ENCODE measurements around the gene UBA3. TPM values are rescaled to one million over a fixed set of nuclear protein-coding genes. Genes with fewer than 3 reads are reported as not detected.
A peak's percentile ranks its signal among the peaks of the same experiment; 100 is the strongest.

Gene UBA3
- 10 to 100 TPM; 36.8 to 71.9 (median 50.5) TPM for total RNA-seq

DNA sequence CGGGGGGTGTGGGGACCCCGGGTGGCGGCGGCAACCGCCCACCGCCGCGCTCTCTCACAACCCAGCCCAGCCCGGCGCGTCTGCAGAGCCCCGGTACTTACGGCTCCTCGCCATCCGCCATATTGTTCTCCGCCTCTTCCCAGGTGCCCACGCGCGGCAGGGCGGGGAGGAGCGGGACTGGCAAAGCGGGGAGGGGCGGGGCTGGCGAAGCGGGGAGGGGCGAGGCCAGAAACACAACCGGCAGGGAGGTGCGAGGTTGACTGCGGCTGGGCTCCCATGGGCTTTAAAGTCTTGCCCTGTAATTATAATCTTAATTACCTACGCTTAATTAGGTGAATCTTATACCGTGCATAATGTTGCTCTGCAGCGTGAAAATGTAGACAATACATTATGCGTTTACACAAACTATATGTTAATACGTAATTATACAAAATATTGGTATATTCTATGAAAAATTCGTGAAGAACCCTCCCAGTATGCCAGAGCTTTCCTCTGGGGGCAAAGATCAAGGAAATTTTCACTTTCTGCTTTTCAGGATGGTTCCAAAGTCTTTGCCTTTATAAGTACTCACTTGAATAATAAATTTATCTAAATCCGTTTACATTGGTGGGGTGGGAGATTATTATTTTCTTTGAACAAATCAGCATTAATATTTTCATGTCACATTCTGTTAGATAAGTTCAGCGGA is at the start of gene UBA3:
Gene UBA3 (minus strand): TSS at position 133 of the 688 bp plus-strand sequence. CDS start 12 bp downstream, at position 121.
- TF ChIP-seq POLR2AphosphoS5 (IDR thresholded peaks at IDR 0.05), result peak; percentile 82 to 89
- TF ChIP-seq POLR2A (IDR thresholded peaks at IDR 0.05), result peak in 1 of 4 donors; percentile 66
- no peak for TF ChIP-seq EP300 (IDR thresholded peaks at IDR 0.05)
- Histone ChIP-seq H3K36me3 (peaks cover 0 to 10% (median 0%) of the 10 kb centered on the region in 4 donors), H3K9me3 (no peaks in the 10 kb centered on the region), H3K4me3 (peak within 1 kb of the TSS; percentile 75 to 95 (median 92)), H3K27me3 (no peaks in the 10 kb centered on the region), H3K4me1 (peaks cover 42 to 57% (median 51%) of the 10 kb centered on the region in 4 donors), H3K27ac (peak within 1 kb of the TSS; percentile 82 to 96 (median 91))
- DNase-seq (peak; percentile 95 to 97), ATAC-seq (ENCODE audit: low FRiP score in 2 of 2) (peak; percentile 90 to 92)
- 4 to 13% methylated on average over 9 to 36 of the region's 37 CpGs for WGBS, 2 donors

- WGBS, 2 donors, result 17 to 31% methylated on average over 1 of the region's 1 CpG
- TF ChIP-seq POLR2A (IDR thresholded peaks at IDR 0.05) (no peak), EP300 (IDR thresholded peaks at IDR 0.05) (no peak), POLR2AphosphoS5 (IDR thresholded peaks at IDR 0.05) (no peak)
- TF ChIP-seq, protein P1, sequence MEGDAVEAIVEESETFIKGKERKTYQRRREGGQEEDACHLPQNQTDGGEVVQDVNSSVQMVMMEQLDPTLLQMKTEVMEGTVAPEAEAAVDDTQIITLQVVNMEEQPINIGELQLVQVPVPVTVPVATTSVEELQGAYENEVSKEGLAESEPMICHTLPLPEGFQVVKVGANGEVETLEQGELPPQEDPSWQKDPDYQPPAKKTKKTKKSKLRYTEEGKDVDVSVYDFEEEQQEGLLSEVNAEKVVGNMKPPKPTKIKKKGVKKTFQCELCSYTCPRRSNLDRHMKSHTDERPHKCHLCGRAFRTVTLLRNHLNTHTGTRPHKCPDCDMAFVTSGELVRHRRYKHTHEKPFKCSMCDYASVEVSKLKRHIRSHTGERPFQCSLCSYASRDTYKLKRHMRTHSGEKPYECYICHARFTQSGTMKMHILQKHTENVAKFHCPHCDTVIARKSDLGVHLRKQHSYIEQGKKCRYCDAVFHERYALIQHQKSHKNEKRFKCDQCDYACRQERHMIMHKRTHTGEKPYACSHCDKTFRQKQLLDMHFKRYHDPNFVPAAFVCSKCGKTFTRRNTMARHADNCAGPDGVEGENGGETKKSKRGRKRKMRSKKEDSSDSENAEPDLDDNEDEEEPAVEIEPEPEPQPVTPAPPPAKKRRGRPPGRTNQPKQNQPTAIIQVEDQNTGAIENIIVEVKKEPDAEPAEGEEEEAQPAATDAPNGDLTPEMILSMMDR (IDR thresholded peaks at IDR 0.05), result no peak
- DNase-seq, result no peak
- ATAC-seq (ENCODE audit: low FRiP score in 2 of 2), result no peak
- no peaks in the 10 kb centered on the region for H3K9me3 ChIP-seq
- H3K4me3 ChIP-seq, result no peak overlapping the region
- no peaks in the 10 kb centered on the region for H3K36me3 ChIP-seq
- H3K4me1 ChIP-seq, result no peaks in the 10 kb centered on the region
- no peaks in the 10 kb centered on the region for H3K27me3 ChIP-seq
- no peak overlapping the region for H3K27ac ChIP-seq
These were observed 49.4 kb upstream of the UBA3 start for GRCh38 chr3:69129531-69129930.

DNA sequence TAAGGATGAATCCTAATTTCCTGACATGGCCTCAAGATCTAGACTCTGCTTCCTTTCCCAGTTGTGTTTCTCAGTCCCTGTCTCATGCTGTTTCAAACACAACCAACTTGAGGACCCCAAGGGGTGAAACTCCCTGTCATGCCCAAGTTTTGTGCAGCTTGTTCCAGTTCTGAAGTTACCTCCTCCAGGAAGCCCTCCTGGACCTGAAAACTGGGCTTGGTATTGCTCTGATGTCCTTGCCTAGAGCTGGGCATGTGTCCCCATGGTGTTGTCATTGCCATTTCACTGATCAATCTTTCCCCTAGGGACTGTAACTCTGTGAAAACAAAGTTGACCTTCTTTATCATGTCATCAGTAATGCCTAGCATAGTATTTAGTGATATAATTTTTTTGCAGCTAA is 48.3 kb upstream of the UBA3 start:
- Histone ChIP-seq H3K27me3 (no peaks in the 10 kb centered on the region), H3K9me3 (no peaks in the 10 kb centered on the region), H3K4me3 (no peak overlapping the region), H3K27ac (no peak overlapping the region), H3K36me3 (no peaks in the 10 kb centered on the region), H3K4me1 (no peaks in the 10 kb centered on the region)
- no peak for TF ChIP-seq POLR2AphosphoS5 (IDR thresholded peaks at IDR 0.05)
- TF ChIP-seq POLR2A (IDR thresholded peaks at IDR 0.05), result no peak
- TF ChIP-seq EP300 (IDR thresholded peaks at IDR 0.05), result no peak
- TF ChIP-seq, protein P1 (IDR thresholded peaks at IDR 0.05), result no peak
- no peak for DNase-seq
- ATAC-seq (ENCODE audit: low FRiP score in 2 of 2), result no peak

DNA sequence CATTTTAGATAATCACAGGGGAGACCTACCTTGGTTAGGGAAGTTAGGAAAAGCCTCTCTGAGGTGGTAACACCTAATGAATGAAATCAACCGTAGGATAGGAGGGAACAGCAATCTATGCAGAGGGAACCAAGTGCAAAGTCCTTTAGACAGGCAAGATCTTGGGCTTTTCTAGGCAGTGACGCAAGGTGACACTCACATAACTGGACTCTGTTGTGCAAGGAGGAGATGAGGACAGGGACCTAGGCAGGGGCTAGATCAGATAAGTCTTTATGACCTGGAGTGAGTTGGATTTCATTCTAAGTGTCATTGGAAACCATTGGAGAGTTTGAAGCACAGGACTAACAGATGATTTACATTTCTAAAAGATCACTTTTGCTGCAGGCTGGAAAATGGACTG is 46.8 kb upstream of the UBA3 start:
- DNase-seq (no peak), ATAC-seq (ENCODE audit: low FRiP score in 2 of 2) (no peak)
- H3K36me3 ChIP-seq, result no peaks in the 10 kb centered on the region
- no peaks in the 10 kb centered on the region for H3K4me1 ChIP-seq
- no peak overlapping the region for H3K4me3 ChIP-seq
- no peaks in the 10 kb centered on the region for H3K27me3 ChIP-seq
- WGBS, 2 donors, result 87 to 95% methylated on average over 2 of the region's 2 CpGs
- no peaks in the 10 kb centered on the region for H3K9me3 ChIP-seq
- TF ChIP-seq EP300 (IDR thresholded peaks at IDR 0.05), result no peak
- no peak overlapping the region for H3K27ac ChIP-seq

- no peak for DNase-seq
- H3K27ac ChIP-seq, result no peak overlapping the region
- H3K4me3 ChIP-seq, result no peak overlapping the region
- WGBS, 2 donors, result 89 to 91% methylated on average over 3 of the region's 3 CpGs
- H3K27me3 ChIP-seq, result no peaks in the 10 kb centered on the region
- no peaks in the 10 kb centered on the region for H3K36me3 ChIP-seq
- H3K9me3 ChIP-seq, result no peaks in the 10 kb centered on the region
- H3K4me1 ChIP-seq, result peaks cover 0 to 6% (median under 1%) of the 10 kb centered on the region in 4 donors
- ATAC-seq (ENCODE audit: low FRiP score in 2 of 2), result no peak
- TF ChIP-seq POLR2A (IDR thresholded peaks at IDR 0.05) (no peak), EP300 (IDR thresholded peaks at IDR 0.05) (no peak)
These were observed 46.1 kb upstream of the UBA3 start for GRCh38 chr3:69126216-69126615.

- no peaks in the 10 kb centered on the region for H3K9me3 ChIP-seq
- H3K4me3 ChIP-seq, result peak within 1 kb of the TSS in 1 of 4 donors; percentile 6
- no peaks in the 10 kb centered on the region for H3K36me3 ChIP-seq
- TF ChIP-seq POLR2AphosphoS5 (IDR thresholded peaks at IDR 0.05) (no peak), POLR2A (IDR thresholded peaks at IDR 0.05) (no peak), EP300 (IDR thresholded peaks at IDR 0.05) (no peak)
- TF ChIP-seq, protein P1 (IDR thresholded peaks at IDR 0.05), result no peak
- 61 to 72% methylated on average over 3 of the region's 3 CpGs for WGBS, 2 donors
- peaks cover 0 to 10% (median 2%) of the 10 kb centered on the region in 4 donors for H3K4me1 ChIP-seq
- H3K27me3 ChIP-seq, result no peaks in the 10 kb centered on the region
- H3K27ac ChIP-seq, result peak within 1 kb of the TSS in 3 of 4 donors; percentile 17 to 64 (median 48)
- ATAC-seq (ENCODE audit: low FRiP score in 2 of 2) (no peak), DNase-seq (no peak)
These were observed 42.2 kb upstream of the UBA3 start, which contains the start of gene LMOD3 for GRCh38 chr3:69122403-69122802. LMOD3 (minus strand) TSS chr3:69122595; CDS start chr3:69122386, 209 bp downstream.
